ENCODE results near the gene ADAMTSL1. TPM values are rescaled to one million over a fixed set of nuclear protein-coding genes. Genes with fewer than 3 reads are reported as not detected.
"Not testable (repeated sequence)": the region's sequence is repeated elsewhere in the genome, so short reads cannot be mapped to it uniquely, and the experiment has no call there.

Gene ADAMTSL1
- total RNA-seq, 2 experiments from 2014 or later: not detected

DNA sequence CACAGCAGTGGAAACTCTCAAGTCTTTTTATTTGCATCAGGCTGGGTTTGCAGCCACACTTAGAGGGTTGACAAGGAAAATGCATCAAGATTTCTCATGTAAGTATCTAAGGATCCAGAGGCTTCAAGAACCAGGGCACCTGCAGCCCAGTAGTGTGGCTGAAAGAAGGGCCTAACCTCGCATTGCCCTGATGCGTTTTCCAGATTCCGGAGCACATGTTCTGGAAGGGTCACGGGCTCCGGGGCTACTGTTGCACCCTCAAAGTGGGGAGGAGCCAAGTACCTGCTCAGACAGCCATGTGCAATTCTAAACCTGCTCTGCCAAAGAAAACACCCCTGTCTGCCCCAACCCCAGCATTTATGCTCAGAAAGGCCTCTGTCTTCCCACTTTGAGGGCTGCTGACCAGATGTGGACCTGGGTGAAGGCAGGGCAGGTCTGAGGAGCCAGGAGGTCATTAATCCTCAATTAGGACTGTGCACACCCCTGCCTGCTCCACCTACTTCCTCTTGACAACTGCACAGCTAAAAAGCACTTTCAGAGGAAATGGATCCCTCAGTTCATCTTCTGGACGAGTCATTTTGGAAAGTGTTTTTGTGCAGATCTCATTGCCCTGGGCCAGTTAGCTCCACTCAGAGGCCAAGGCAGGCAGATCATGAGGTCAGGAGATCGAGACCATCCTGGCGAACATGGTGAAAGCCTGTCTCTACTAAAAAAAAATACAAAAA lies 448.4 kb downstream of the ADAMTSL1 start:
- Mint-ChIP-seq H3K27ac (no peak overlapping the region), H3K4me1 (no peaks in the 10 kb centered on the region), H3K4me3 (no peak overlapping the region), H3K9me3 (ENCODE audit: low read depth) (no peaks in the 10 kb centered on the region), H3K27me3 (no peaks in the 10 kb centered on the region), H3K36me3 (ENCODE audit: low read depth) (no peaks in the 10 kb centered on the region)
- POLR2A ChIA-PET: no interaction called here
- DNase-seq: no peak
- CTCF ChIA-PET: interaction anchor here (0.6 kb wide), 1 partner anchor 11 kb away, joined by 3 read pairs; no protein-coding TSS in a partner anchor
- intact Hi-C loops (cut with DNase I, micrococcal nuclease): no loop called here
- no peak for ATAC-seq

DNA sequence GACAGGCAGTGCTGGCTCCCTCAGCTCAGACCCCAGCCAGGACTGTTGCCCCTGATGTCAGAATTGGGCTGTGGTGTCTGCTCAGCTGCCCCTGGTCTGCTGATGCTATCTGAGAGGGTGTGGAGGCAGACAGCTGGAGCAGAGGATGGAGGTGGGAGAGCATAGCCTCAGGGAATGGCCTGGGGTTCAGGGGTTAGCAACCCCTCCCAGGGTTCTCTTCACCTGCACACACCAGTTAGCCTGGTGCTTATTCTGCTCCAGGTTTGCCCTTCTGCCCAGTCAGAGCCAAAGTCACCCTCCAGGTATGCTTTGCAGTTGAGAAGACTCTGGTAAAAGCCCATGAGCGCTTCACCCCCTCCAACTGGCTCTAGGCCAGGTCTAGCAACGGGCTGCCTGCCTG lies 449.2 kb downstream of the ADAMTSL1 start:
- intact Hi-C loops (cut with DNase I, micrococcal nuclease): no loop called here

GRCh38 chr9:18923671-18924430 lies 449.9 kb downstream of the ADAMTSL1 start:
- DNase-seq: no peak
- Mint-ChIP-seq H3K36me3 (ENCODE audit: low read depth) (no peaks in the 10 kb centered on the region), H3K27me3 (no peaks in the 10 kb centered on the region), H3K4me1 (no peaks in the 10 kb centered on the region), H3K9me3 (ENCODE audit: low read depth) (no peaks in the 10 kb centered on the region), H3K27ac (no peak overlapping the region), H3K4me3 (no peak overlapping the region)
- CTCF ChIA-PET: interaction anchor here (0.7 to 1.2 kb wide), 3 partner anchors 11 to 110 kb away, joined by 3 read pairs; no protein-coding TSS in a partner anchor
- no peak for ATAC-seq
- intact Hi-C loops (cut with DNase I, micrococcal nuclease): no loop called here
- POLR2A ChIA-PET: no interaction called here

More for the DNA sequence above, 449.2 kb downstream of the ADAMTSL1 start:
- ChIA-PET POLR2A (no interaction called here), CTCF (interaction anchor here (0.6 to 1.2 kb wide), 3 partner anchors 12 to 109 kb away, joined by 3 read pairs; no protein-coding TSS in a partner anchor)
- no peak for DNase-seq
- H3K27me3 Mint-ChIP-seq: no peaks in the 10 kb centered on the region
- no peak overlapping the region for H3K27ac Mint-ChIP-seq
- no peak for ATAC-seq
- H3K36me3 Mint-ChIP-seq (ENCODE audit: low read depth): no peaks in the 10 kb centered on the region
- no peaks in the 10 kb centered on the region for H3K9me3 Mint-ChIP-seq (ENCODE audit: low read depth)
- H3K4me1 Mint-ChIP-seq: no peaks in the 10 kb centered on the region
- no peak overlapping the region for H3K4me3 Mint-ChIP-seq

GRCh38 chr9:18925880-18926279 lies 451.9 kb downstream of the ADAMTSL1 start:
- Mint-ChIP-seq H3K36me3 (ENCODE audit: low read depth) (no peaks in the 10 kb centered on the region), H3K27ac (no peak overlapping the region), H3K4me1 (no peaks in the 10 kb centered on the region), H3K4me3 (no peak overlapping the region), H3K9me3 (ENCODE audit: low read depth) (no peaks in the 10 kb centered on the region), H3K27me3 (no peaks in the 10 kb centered on the region)
- POLR2A ChIA-PET: no interaction called here
- CTCF ChIA-PET: no interaction called here
- intact Hi-C loops (cut with DNase I, micrococcal nuclease): no loop called here
- DNase-seq (no peak), ATAC-seq (no peak)

DNA sequence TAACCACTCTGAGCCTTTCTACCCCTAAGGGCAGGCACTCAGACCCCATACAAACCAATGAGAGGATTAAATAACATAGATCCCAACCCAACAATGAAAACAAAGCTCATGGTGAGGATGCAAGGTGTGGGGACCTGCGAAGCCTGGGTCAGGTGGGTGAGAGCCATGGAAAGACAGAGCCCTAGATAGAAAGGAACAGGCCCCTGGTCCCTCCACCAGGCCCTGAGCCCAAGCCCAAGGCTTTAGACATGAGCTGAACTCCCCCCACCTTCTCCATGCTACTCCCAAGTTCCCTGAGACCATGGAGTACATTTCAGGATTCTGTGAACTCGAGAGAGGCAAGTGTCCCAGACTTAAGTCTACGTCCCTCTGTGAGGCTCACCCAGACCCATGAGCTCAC lies 452.6 kb downstream of the ADAMTSL1 start:
- Mint-ChIP-seq H3K36me3 (ENCODE audit: low read depth) (no peaks in the 10 kb centered on the region), H3K4me1 (no peaks in the 10 kb centered on the region), H3K27me3 (no peaks in the 10 kb centered on the region), H3K9me3 (ENCODE audit: low read depth) (no peaks in the 10 kb centered on the region), H3K4me3 (no peak overlapping the region), H3K27ac (no peak overlapping the region)
- ATAC-seq (no peak), DNase-seq (no peak)
- CTCF ChIA-PET: interaction anchor here (0.6 kb wide), 1 partner anchor 160 kb away, joined by 3 read pairs; no protein-coding TSS in a partner anchor
- intact Hi-C loops (cut with DNase I, micrococcal nuclease): no loop called here
- POLR2A ChIA-PET: no interaction called here

GRCh38 chr9:18928711-18929110 lies 454.8 kb downstream of the ADAMTSL1 start:
- Mint-ChIP-seq H3K4me3 (no peak overlapping the region), H3K36me3 (ENCODE audit: low read depth) (no peaks in the 10 kb centered on the region), H3K4me1 (no peaks in the 10 kb centered on the region), H3K27me3 (no peaks in the 10 kb centered on the region), H3K27ac (no peak overlapping the region), H3K9me3 (ENCODE audit: low read depth) (no peaks in the 10 kb centered on the region)
- ATAC-seq (no peak), DNase-seq (no peak)
- intact Hi-C loops (cut with DNase I, micrococcal nuclease): no loop called here
- ChIA-PET POLR2A (no interaction called here), CTCF (interaction anchor here (0.6 kb wide), 1 partner anchor 196 kb away, joined by 3 read pairs; no protein-coding TSS in a partner anchor)

DNA sequence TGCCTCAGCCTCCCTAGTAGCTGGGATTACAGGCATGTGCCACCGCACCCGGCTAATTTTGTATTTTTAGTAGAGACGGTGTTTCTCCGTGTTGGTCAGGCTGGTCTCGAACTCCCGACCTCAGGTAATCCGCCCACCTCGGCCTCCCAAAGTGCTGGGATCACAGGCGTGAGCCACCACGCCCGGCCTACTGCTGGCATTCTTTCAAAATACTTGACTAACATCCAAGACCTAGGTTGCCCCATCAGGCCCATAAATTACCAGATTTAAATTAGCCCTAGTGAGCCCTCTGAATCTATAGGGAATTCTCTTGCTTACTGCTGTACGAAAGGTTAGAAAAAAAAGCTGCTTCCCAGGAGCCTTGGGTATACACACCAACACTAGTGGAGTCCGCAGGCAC lies 456.7 kb downstream of the ADAMTSL1 start:
- H3K4me3 Mint-ChIP-seq; DNase-seq; H3K4me1 Mint-ChIP-seq; intact Hi-C loops (cut with DNase I, micrococcal nuclease); CTCF ChIA-PET; H3K9me3 Mint-ChIP-seq (ENCODE audit: low read depth); ATAC-seq; H3K27ac Mint-ChIP-seq; POLR2A ChIA-PET; H3K27me3 Mint-ChIP-seq; H3K36me3 Mint-ChIP-seq (ENCODE audit: low read depth): not testable (repeated sequence)

DNA sequence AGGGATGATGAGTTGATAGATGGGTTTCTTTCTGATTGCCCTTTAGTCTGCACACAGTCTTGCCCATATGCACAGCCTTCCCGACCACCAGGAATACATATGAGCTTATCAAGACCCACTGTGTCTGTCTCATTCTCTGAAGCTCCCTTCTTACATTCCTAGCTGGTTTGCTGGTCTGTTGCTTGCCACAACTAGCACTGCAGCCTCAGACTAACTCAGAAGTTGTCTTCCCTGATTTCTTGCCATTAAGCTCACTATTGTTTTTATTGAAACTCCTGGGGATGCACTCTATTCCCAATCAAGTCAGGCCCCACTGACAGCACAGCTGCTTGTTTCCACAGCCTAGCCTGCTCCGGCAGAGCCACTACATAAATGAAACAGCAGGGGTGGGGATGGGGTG lies 461.6 kb downstream of the ADAMTSL1 start:
- ChIA-PET POLR2A (no interaction called here), CTCF (no interaction called here)
- peaks cover 4% of the 10 kb centered on the region for H3K9me3 Mint-ChIP-seq (ENCODE audit: low read depth)
- intact Hi-C loops (cut with DNase I, micrococcal nuclease): no loop called here
- ATAC-seq (no peak), DNase-seq (no peak)
- no peaks in the 10 kb centered on the region for H3K36me3 Mint-ChIP-seq (ENCODE audit: low read depth)
- H3K27me3 Mint-ChIP-seq: peaks cover 9% of the 10 kb centered on the region
- no peak overlapping the region for H3K4me3 Mint-ChIP-seq
- H3K27ac Mint-ChIP-seq: no peak overlapping the region
- H3K4me1 Mint-ChIP-seq: no peaks in the 10 kb centered on the region

GRCh38 chr9:18936094-18936871 lies 462.3 kb downstream of the ADAMTSL1 start:
- Mint-ChIP-seq H3K4me1 (no peaks in the 10 kb centered on the region), H3K36me3 (ENCODE audit: low read depth) (no peaks in the 10 kb centered on the region), H3K9me3 (ENCODE audit: low read depth) (peaks cover 4% of the 10 kb centered on the region), H3K27me3 (peaks cover 9% of the 10 kb centered on the region), H3K27ac (no peak overlapping the region), H3K4me3 (no peak overlapping the region)
- intact Hi-C loops (cut with DNase I, micrococcal nuclease): no loop called here
- ChIA-PET CTCF (no interaction called here), POLR2A (no interaction called here)
- DNase-seq (no peak), ATAC-seq (no peak)

GRCh38 chr9:18939943-18940342 lies 466.0 kb downstream of the ADAMTSL1 start:
- Mint-ChIP-seq H3K27ac (no peak overlapping the region), H3K4me1 (no peaks in the 10 kb centered on the region), H3K27me3 (peaks cover 10% of the 10 kb centered on the region), H3K9me3 (ENCODE audit: low read depth) (no peaks in the 10 kb centered on the region), H3K4me3 (no peak overlapping the region), H3K36me3 (ENCODE audit: low read depth) (no peaks in the 10 kb centered on the region)
- POLR2A ChIA-PET: no interaction called here
- DNase-seq (no peak), ATAC-seq (no peak)
- CTCF ChIA-PET: no interaction called here
- intact Hi-C loops (cut with DNase I, micrococcal nuclease): no loop called here

DNA sequence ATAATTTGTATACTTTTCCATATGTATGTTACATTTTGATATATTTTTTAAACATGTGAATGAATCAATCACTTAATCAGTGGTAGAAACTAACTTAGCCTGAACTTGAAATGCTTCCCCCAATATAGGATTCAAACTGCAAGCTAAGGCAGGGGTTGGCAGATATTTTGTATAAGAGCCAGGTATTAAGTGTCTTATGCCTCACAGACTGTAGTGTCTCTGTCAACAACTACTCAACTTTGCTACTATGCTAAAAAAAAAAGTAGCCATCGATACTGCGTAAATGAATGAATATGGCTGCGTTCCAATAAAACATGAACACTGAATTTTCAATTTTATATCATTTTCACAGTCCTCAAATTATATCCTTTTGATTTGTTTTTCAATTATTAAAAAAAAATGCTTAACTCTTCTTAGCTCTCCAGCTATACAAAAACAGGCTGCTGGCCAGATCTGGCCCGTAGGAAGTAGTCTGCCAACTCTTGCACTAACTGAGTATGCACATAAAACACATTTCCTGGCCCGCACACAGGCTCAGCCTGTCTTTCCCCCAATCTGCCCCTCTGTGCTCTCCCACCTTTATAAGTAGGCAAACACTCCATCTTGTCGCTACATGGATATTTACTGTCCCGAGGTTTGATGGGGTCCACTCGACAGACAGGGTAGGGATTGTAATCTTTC lies 467.2 kb downstream of the ADAMTSL1 start:
- ATAC-seq (no peak), DNase-seq (no peak)
- ChIA-PET CTCF (no interaction called here), POLR2A (no interaction called here)
- H3K4me3 Mint-ChIP-seq: no peak overlapping the region
- no peaks in the 10 kb centered on the region for H3K36me3 Mint-ChIP-seq (ENCODE audit: low read depth)
- intact Hi-C loops (cut with DNase I, micrococcal nuclease): no loop called here
- no peaks in the 10 kb centered on the region for H3K4me1 Mint-ChIP-seq
- H3K27me3 Mint-ChIP-seq: peaks cover 9% of the 10 kb centered on the region
- H3K27ac Mint-ChIP-seq: no peak overlapping the region
- H3K9me3 Mint-ChIP-seq (ENCODE audit: low read depth): no peaks in the 10 kb centered on the region

Measured in activated CD4-positive, alpha-beta T cell treated with anti-CD3 and anti-CD28 coated beads for 36 hours (primary cell).